22Rv1 (cell line): ENCODE measurements around the gene NUP85.

Experiments used
- H3K27ac ChIP-seq: fragments of 450-650 bp; 2 replicates; pipeline ENCODE4 v1.5.1; 2017
- CTCF ChIP-seq: fragments of 450-650 bp; IDR thresholded peaks from 2 replicates; pipeline ENCODE4 v1.5.1; 2017; ENCODE audit warnings: mild to moderate bottlenecking
- ZFX ChIP-seq: fragments of 450-650 bp; IDR thresholded peaks from 2 replicates; pipeline ENCODE4 v1.6.1; 2017; ENCODE audit warnings: antibody characterized with exemption, borderline replicate concordance

The NUP85 gene

GRCh38 chr17:75173526-75173925 lies 32.0 kb upstream of the NUP85 start:
- no peak overlapping the region for H3K27ac ChIP-seq
- no peak for TF ChIP-seq CTCF
- no peak for TF ChIP-seq ZFX

GRCh38 chr17:75174996-75175395 lies 30.5 kb upstream of the NUP85 start:
- TF ChIP-seq CTCF (no peak), ZFX (no peak)

GRCh38 chr17:75176625-75177024 lies 28.9 kb upstream of the NUP85 start:
- no peak overlapping the region for H3K27ac ChIP-seq
- no peak for TF ChIP-seq CTCF
- no peak for TF ChIP-seq ZFX

More at GRCh38 chr17:75174996-75175395, 30.5 kb upstream of the NUP85 start:
- H3K27ac ChIP-seq = no peak overlapping the region

- TF ChIP-seq CTCF (no peak), ZFX (no peak)
- H3K27ac ChIP-seq = no peak overlapping the region
Observed at GRCh38 chr17:75178453-75178852, 27.0 kb upstream of the NUP85 start.

GRCh38 chr17:75181110-75181509 lies 24.4 kb upstream of the NUP85 start:
- no peak for TF ChIP-seq CTCF
- TF ChIP-seq ZFX = no peak
- peak overlapping the region; percentile 99 for H3K27ac ChIP-seq

GRCh38 chr17:75181608-75182318 lies 23.7 kb upstream of the NUP85 start:
- TF ChIP-seq ZFX (no peak), CTCF (no peak)
- H3K27ac ChIP-seq = peak overlapping the region; percentile 99

GRCh38 chr17:75182319-75182568 lies 23.2 kb upstream of the NUP85 start:
- peak overlapping the region; percentile 99 for H3K27ac ChIP-seq

More at GRCh38 chr17:75182319-75182568, 23.2 kb upstream of the NUP85 start:
- TF ChIP-seq CTCF (no peak), ZFX (no peak)
